HG03095 (cell line): ENCODE results near the gene AKAP13.
A peak's percentile ranks its signal among the peaks of the same experiment; 100 is the strongest.
"Not testable (repeated sequence)": the region's sequence is repeated elsewhere in the genome, so short reads cannot be mapped to it uniquely, and the experiment has no call there.

ENCODE experiments used
- ATAC-seq: cut with Tn5 transposase; IDR thresholded peaks from one replicate; pipeline ENCODE4 v1.9.1; 2021; ENCODE audit warnings: moderate library complexity; ENCODE audit not compliant: unreplicated experiment

AKAP13 gene

GRCh38 chr15:85430406-85431204 lies 50.2 kb downstream of the AKAP13 start:
- ATAC-seq = peak; percentile 100

- no peak for ATAC-seq
Measured at GRCh38 chr15:85439996-85440395, 59.6 kb downstream of the AKAP13 start.

GRCh38 chr15:85440451-85440850 lies 60.0 kb downstream of the AKAP13 start:
- peak; percentile 53 for ATAC-seq

- ATAC-seq = not testable (repeated sequence)
Measured at GRCh38 chr15:85441854-85442253, 61.5 kb downstream of the AKAP13 start.

- peak; percentile 56 for ATAC-seq
Measured at GRCh38 chr15:85443046-85443445, 62.6 kb downstream of the AKAP13 start.

- peak; percentile 70 for ATAC-seq
Measured at GRCh38 chr15:85443593-85444087, 63.2 kb downstream of the AKAP13 start.

GRCh38 chr15:85444122-85444745 lies 63.8 kb downstream of the AKAP13 start:
- ATAC-seq = no peak

- no peak for ATAC-seq
Measured at GRCh38 chr15:85445361-85445760, 65.0 kb downstream of the AKAP13 start.

GRCh38 chr15:85451099-85451700 lies 70.8 kb downstream of the AKAP13 start:
- no peak for ATAC-seq

GRCh38 chr15:85452436-85452835 lies 72.0 kb downstream of the AKAP13 start:
- no peak for ATAC-seq

- no peak for ATAC-seq
Measured at GRCh38 chr15:85453144-85453872, 72.9 kb downstream of the AKAP13 start.

GRCh38 chr15:85454403-85454802 lies 74.0 kb downstream of the AKAP13 start:
- ATAC-seq = no peak

- no peak for ATAC-seq
Measured at GRCh38 chr15:85455891-85456290, 75.5 kb downstream of the AKAP13 start.

GRCh38 chr15:85456798-85457197 lies 76.4 kb downstream of the AKAP13 start:
- ATAC-seq = no peak

- peak; percentile 68 for ATAC-seq
Measured at GRCh38 chr15:85457392-85457968, 77.1 kb downstream of the AKAP13 start.

GRCh38 chr15:85458764-85459163 lies 78.4 kb downstream of the AKAP13 start:
- no peak for ATAC-seq

- no peak for ATAC-seq
Measured at GRCh38 chr15:85462029-85462428, 81.6 kb downstream of the AKAP13 start.

GRCh38 chr15:85463276-85463892 lies 83.0 kb downstream of the AKAP13 start:
- ATAC-seq = no peak

GRCh38 chr15:85463976-85464375 lies 83.6 kb downstream of the AKAP13 start:
- no peak for ATAC-seq

- no peak for ATAC-seq
Measured at GRCh38 chr15:85464471-85464870, 84.1 kb downstream of the AKAP13 start.
